Left lung (tissue), 10 donors: Measurements from ENCODE around the gene RAB11FIP4. TPM values are rescaled to one million over a fixed set of nuclear protein-coding genes. Genes with fewer than 3 reads are reported as not detected.
A peak's percentile ranks its signal among the peaks of the same experiment; 100 is the strongest.

ENCODE experiments used
- ATAC-seq: fragments of 200-7000 bp; cut with Tn5 transposase; one replicate; pipeline ENCODE4 v1.9.1; 2020; ENCODE audit warnings: moderate library complexity
- DNase-seq, 4 donors: peaks; one replicate each; pipeline ENCODE4 v3.0.0-alpha.2; 2013 to 2020
- H3K27ac ChIP-seq, 2 donors: fragments of 200-600 bp; sonication (generic) in 1 of 2; one replicate each; pipeline versions ENCODE4 v1.5.0 to v1.8.0; 2020 to 2021
- H3K27me3 ChIP-seq, 2 donors: fragments of 200-600 bp; sonication (generic) in 1 of 2; one replicate each; pipeline versions ENCODE4 v1.5.0 to v1.8.0; 2020 to 2021
- H3K36me3 ChIP-seq, 2 donors: fragments of 200-600 bp; sonication (generic) in 1 of 2; one replicate each; pipeline versions ENCODE4 v1.5.0 to v1.8.0; 2020 to 2021
- H3K4me1 ChIP-seq, 2 donors: fragments of 200-600 bp; one replicate each; pipeline ENCODE4 v1.8.0; 2021
- H3K4me3 ChIP-seq, 2 donors: fragments of 200-600 bp; sonication (generic) in 1 of 2; one replicate each; pipeline versions ENCODE4 v1.5.0 to v1.8.0; 2020 to 2021; ENCODE audit warnings: mild to moderate bottlenecking in 1 of 2
- H3K9me3 ChIP-seq, 2 donors: fragments of 200-600 bp; sonication (generic) in 1 of 2; one replicate each; pipeline versions ENCODE4 v1.5.0 to v1.8.0; 2020 to 2021
- CTCF ChIP-seq, 2 donors: fragments of 200-600 bp; sonication (generic) in 1 of 2; IDR thresholded peaks; one replicate each; pipeline versions ENCODE4 v1.5.0 to v1.8.0; 2021; ENCODE audit warnings: antibody characterized with exemption in 2 of 2
- intact Hi-C, 2 donors: fragments of 100-400 bp; cut with DNase I; formaldehyde crosslinking; loops; one replicate each; pipeline versions ENCODE4 v1.11.2 to v1.14.2; 2022
- polyA plus RNA-seq, 6 donors: library from polyadenylated mRNA; unstranded; fragments of 120-200 nt; gene quantifications; one replicate each; pipeline ENCODE4 v1.2.1, GENCODE V29; 2013; ENCODE audit not compliant: insufficient read length in 6 of 6
- total RNA-seq, 2 donors: library from RNA; stranded (reverse); fragmentation: NEBNext Ultra II Directional; extraction: Animal tissue kit (Norgen Biotek cat#: 25700); gene quantifications; one replicate each; pipeline ENCODE4 v1.2.1, GENCODE V29; 2021
- donor health status: DM: no; HTN: yes; CAD: no.
- donor health status: DM: no; HTN: no; CAD: no.

The RAB11FIP4 gene
- total and polyA plus RNA-seq, 8 donors: 7.2 to 19.9 (median 8.2) TPM

- no peak for TF ChIP-seq CTCF (IDR thresholded peaks at IDR 0.05)
- peak overlapping the region in 1 of 2 donors; percentile 58 for H3K27ac ChIP-seq
- H3K27me3 ChIP-seq: no peaks in the 10 kb centered on the region
- intact Hi-C loops: no loop called here
- DNase-seq (peak in 1 of 4 donors; percentile 83), ATAC-seq (no peak)
- peaks cover 7 to 49% of the 10 kb centered on the region in 2 donors for H3K4me1 ChIP-seq
- H3K36me3 ChIP-seq: no peaks in the 10 kb centered on the region
- H3K9me3 ChIP-seq: no peaks in the 10 kb centered on the region
- H3K4me3 ChIP-seq: no peak overlapping the region
Measured at GRCh38 chr17:31568121-31568520, 176.6 kb downstream of the RAB11FIP4 start.

GRCh38 chr17:31568539-31568938 lies 177.1 kb downstream of the RAB11FIP4 start:
- H3K9me3 ChIP-seq: no peaks in the 10 kb centered on the region
- H3K27me3 ChIP-seq: no peaks in the 10 kb centered on the region
- no peak for TF ChIP-seq CTCF (IDR thresholded peaks at IDR 0.05)
- DNase-seq (no peak), ATAC-seq (no peak)
- no peaks in the 10 kb centered on the region for H3K36me3 ChIP-seq
- intact Hi-C loops: no loop called here
- peaks cover 7 to 49% of the 10 kb centered on the region in 2 donors for H3K4me1 ChIP-seq
- H3K4me3 ChIP-seq: no peak overlapping the region
- H3K27ac ChIP-seq: peak overlapping the region in 1 of 2 donors; percentile 58

- H3K27me3 ChIP-seq: no peaks in the 10 kb centered on the region
- no peaks in the 10 kb centered on the region for H3K36me3 ChIP-seq
- intact Hi-C loops: no loop called here
- H3K27ac ChIP-seq: no peak overlapping the region
- H3K4me1 ChIP-seq: peaks cover 4 to 33% of the 10 kb centered on the region in 2 donors
- ATAC-seq: no peak
- H3K9me3 ChIP-seq: no peaks in the 10 kb centered on the region
- no peak for TF ChIP-seq CTCF (IDR thresholded peaks at IDR 0.05)
- H3K4me3 ChIP-seq: no peak overlapping the region
- DNase-seq: no peak
Measured at GRCh38 chr17:31570231-31570630, 178.8 kb downstream of the RAB11FIP4 start.

GRCh38 chr17:31570951-31571892 lies 179.7 kb downstream of the RAB11FIP4 start:
- no peak overlapping the region for H3K4me3 ChIP-seq
- TF ChIP-seq CTCF (IDR thresholded peaks at IDR 0.05): no peak
- intact Hi-C loops: no loop called here
- ATAC-seq: peak; percentile 61
- no peaks in the 10 kb centered on the region for H3K9me3 ChIP-seq
- peaks cover 0 to 26% of the 10 kb centered on the region in 2 donors for H3K4me1 ChIP-seq
- peak in 1 of 4 donors; percentile 45 for DNase-seq
- peak overlapping the region in 1 of 2 donors; percentile 53 for H3K27ac ChIP-seq
- H3K36me3 ChIP-seq: no peaks in the 10 kb centered on the region
- no peaks in the 10 kb centered on the region for H3K27me3 ChIP-seq

- Histone ChIP-seq H3K36me3 (no peaks in the 10 kb centered on the region), H3K4me1 (peaks cover 0 to 25% of the 10 kb centered on the region in 2 donors), H3K9me3 (no peaks in the 10 kb centered on the region), H3K4me3 (no peak overlapping the region), H3K27me3 (no peaks in the 10 kb centered on the region), H3K27ac (no peak overlapping the region)
- ATAC-seq: no peak
- TF ChIP-seq CTCF (IDR thresholded peaks at IDR 0.05): no peak
- intact Hi-C loops: no loop called here
- no peak for DNase-seq
Measured at GRCh38 chr17:31572341-31572740, 180.9 kb downstream of the RAB11FIP4 start.
